HG03064 (cell line): ENCODE results near the gene POR.
"Not testable (repeated sequence)": the region's sequence is repeated elsewhere in the genome, so short reads cannot be mapped to it uniquely, and the experiment has no call there.

Experiments
- ATAC-seq: cut with Tn5 transposase; IDR thresholded peaks from one replicate; pipeline ENCODE4 v1.9.1; 2021; ENCODE audit warnings: low read depth; ENCODE audit not compliant: unreplicated experiment

Gene POR

DNA sequence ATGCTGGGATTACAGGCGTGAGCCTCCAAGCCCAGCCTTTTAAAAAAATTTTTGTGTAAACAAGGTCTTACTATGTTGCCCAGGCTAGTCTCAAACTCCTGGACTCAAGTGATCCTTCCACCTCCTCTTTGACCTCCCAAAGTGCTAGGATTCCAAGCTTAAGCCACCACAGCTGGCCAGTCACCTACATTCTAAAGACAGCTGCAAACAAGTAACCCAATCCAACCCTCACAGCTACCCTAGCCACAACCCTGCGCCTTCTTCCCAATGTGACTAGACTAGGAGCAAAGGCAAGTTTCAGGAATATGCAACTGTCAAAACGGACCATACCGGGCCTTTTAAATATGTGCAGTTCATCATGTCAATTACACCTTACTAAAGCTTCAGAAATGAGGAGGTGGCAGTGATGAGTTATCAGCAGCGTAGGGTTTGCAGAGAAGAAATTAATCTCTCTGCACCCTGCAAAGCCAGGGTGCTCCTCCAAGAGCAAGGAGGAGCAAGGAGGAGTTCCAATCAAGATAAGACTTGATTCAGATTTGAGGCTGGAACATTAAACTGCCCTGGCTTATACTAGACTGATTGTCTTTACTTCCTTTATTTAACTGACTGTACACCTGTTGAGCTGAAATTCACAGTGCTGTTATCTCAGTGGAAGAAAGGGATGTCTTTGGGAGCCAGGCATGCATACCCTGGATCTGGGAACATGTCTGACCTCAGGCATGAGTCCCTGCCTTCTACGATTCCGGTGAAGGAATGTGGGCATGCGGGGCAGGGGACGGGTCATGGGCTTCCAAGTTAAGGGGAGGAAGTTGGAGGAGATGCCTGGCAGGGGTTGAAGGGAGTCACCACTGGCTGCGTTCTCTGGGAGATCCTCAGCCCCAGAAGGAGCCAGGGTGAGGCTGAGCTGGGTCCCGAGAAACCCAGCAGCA is 95.0 kb downstream of the POR start:
- no peak for ATAC-seq

DNA sequence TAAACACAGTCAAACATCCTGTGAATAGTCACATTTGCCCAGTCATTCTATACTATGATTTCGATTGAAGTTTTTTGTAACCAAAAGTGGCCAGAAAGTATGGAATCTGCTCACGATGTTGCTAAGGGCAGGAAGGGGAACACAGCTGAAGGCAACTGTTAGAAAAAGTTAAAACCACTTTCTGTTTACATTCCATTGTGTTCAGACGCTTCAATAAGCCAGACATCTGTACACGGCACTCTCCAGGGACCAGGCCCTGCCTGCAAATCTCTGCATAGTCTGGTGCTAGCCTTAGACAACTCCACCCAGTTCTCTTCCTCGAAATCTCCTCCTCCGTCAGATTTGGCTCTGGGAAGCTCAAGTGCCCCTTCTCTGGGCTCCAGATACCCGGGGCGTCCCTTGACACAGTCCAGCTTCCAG is 96.5 kb downstream of the POR start:
- ATAC-seq, result no peak

DNA sequence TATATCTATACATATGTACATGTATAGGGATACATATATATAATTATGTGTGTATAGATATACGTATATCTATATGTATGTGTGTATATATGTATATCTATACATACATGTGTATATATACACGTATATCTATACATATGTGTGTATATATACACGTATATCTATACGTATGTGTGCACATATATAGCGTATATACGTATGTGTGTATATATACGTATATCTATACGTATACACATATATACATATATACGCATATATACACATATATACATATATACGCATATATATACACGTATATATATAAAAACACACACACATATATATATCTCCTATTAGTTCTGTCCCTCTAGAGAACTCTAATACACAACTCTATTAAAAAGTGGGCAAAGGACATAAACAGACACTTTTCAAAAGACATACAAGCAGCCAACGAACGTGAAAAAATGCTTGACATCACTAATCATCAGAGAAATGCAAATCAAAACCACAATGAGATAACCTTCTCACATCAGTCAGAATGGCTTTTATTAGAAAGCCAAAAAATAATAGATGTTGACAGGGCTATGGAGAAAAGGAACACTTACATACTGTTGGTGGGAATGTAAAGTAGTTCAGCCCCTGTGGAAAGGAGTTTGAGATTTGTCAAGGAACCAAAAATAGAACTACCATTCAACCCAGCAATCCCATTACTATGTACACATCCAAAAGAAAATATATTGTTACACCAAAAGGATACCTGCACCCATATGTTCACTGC is 101.4 kb downstream of the POR start:
- ATAC-seq, result no peak

DNA sequence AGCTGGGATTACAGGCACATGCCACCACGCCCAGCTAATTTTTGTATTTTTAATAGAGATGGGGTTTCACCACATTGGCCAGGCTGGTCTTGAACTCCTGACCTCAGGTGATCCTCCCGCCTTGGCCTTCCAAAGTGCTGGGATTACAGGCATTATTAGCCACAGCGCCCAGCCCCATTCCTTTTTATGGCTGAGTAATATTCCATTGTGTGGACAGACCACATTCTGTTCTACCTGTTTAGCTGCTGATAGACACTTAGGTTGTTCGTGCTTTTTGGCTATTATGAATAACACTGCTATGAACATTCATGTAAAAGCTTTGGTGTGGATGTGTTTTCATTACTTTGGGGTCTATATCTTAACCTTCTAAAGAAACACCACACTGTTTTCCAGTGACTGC is 103.6 kb downstream of the POR start:
- not testable (repeated sequence) for ATAC-seq

DNA sequence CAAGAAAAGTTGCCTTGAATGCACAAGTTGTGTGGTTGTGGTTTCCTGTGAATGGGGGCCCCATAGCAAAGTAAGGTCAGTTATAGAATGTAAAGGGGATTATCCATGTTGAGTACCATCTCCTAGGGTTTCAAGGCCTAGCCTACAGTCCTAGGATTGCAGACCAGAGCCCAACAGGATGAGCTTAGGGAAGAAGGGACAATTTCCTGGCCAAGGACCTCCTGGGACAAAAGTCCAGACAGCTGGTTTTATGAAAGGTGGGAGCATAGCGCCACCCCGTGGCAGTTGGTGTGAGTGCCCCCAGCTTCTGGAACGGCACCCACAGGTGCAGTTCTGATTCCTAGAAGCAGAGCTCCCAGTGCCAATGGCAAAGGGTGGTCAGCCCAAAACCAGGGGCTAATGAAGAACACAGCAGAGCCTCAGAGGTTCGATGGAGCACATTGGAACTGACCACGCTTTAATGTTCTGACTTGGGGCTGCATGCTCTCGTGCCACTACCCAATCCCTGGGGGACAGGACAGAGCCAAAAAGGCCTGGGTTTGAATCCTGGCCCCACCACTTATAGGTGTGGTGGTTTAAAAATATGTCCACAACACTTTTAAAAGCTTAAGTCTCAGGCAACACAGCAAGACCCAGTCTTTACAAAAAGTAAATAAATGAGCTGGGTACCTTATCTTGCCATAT is 105.2 kb downstream of the POR start:
- no peak for ATAC-seq

DNA sequence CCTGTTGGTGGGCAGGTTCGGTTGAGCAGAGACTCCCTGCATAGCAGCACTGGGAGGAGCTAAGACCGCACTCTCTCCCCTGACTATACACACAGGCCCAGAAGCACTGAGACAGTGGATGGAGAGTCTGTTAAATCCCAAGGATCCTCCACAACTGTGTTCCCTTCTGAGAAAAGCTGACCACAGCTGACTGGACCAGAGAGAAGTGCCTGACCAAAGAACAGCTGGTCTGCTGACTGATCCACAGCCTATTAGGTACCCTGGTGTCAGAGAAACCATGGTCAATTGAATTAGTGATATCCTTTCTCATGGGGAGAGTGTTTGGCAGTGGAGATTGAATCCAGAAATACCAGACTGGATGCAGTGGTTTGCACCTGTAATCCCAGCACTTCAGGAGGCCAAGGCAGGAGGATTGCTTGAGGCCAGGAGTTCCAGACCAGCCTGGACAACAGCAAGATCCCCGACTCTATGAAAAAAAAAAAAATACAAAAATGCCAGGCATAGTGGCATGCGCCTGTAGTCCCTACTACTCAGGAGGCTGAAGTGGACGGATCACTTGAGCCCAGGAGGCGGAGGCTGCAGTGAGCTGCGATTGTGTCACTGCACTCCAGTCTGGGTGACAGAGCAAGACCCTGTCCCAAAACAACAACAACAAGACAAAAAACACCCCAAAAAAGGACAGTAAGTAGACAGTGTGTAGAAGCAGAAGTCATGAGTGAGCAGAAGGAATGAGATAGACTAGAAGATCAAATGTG is 107.2 kb downstream of the POR start:
- ATAC-seq, result no peak

DNA sequence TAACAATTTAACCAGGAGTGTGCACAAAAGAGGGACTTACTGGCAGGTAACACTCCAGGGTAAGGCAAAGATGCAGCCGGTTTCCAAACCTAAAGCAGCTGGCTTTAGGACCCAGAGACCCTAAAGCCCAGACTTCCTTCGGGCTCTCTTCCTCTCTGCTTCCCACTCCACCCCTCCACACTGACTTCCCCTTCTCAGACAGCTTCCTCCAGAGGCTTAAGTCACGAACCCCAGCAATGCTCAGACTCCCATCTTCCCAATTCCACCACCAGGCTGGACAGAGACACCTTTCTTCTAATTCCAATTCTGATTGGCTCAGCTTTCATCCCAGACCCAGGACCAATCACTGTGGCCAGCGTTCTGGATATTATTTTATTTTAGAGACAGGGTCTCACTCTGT is 108.0 kb downstream of the POR start:
- no peak for ATAC-seq

DNA sequence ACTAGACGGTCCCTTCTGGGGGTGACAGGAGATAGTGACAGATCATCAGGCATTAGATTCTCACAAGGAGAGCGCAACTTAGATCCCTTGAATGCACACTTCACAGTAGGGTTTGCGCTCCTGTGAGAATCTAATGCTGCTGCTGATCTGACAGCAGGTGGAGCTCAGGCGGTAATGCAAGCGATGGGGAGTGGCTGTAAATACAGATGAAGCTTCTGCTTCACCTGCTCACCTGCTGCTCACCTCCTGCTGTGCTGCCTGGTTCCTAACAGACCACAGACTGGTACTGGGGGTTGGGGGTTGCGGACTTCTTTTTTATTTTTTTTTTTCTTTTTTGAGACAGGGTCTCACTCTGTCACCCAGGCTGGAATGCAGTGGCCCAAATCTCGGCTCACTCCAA is 114.7 kb downstream of the POR start:
- not testable (repeated sequence) for ATAC-seq

DNA sequence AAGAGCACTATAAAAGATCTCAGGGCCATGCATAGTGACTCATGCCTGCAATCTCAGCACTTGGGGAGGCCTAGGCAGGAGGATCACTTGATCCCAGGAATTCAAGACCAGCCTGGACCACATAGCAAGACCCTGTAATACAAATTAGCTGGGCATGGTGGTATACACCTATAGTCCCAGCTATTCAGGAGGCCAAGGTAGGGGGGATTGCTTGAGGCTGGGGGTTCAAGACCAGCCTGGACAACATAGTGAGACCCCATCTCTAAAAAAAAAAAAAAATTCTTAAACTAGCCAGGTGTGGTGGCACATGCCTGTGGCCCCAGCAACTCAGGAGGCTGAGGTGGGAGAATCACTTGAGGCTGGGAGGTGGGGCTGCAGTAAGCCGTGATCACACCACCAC is 117.0 kb downstream of the POR start:
- ATAC-seq, result no peak
